Right cardiac atrium (tissue), 5 donors: Measurements from ENCODE around the gene CALHM5. TPM values are rescaled to one million over a fixed set of nuclear protein-coding genes. Genes with fewer than 3 reads are reported as not detected.

Source experiments
- ATAC-seq, 2 donors: fragments of 200-7000 bp; cut with Tn5 transposase; one replicate each; pipeline versions ENCODE4 v1.8.0 to v1.9.1; 2020; ENCODE audit warnings: moderate library complexity in 2 of 2, mild to moderate bottlenecking in 1 of 2
- DNase-seq, 3 donors: peaks; one replicate each; pipeline ENCODE4 v3.0.0-alpha.2; 2020
- H3K27ac ChIP-seq: one replicate; pipeline ENCODE4 v1.5.1; 2013; ENCODE audit warnings: mild to moderate bottlenecking, low read length, control low read depth, moderate library complexity
- H3K27me3 ChIP-seq: one replicate; pipeline ENCODE4 v1.6.1; 2013; ENCODE audit not compliant: control insufficient read depth, insufficient read depth
- H3K4me1 ChIP-seq: one replicate; pipeline ENCODE4 v1.6.1; 2013; ENCODE audit warnings: low read length; ENCODE audit not compliant: control insufficient read depth, insufficient read depth
- H3K4me3 ChIP-seq: one replicate; pipeline ENCODE4 v1.5.1; 2013; ENCODE audit warnings: low read length, control low read depth
- H3K9me3 ChIP-seq: one replicate; pipeline ENCODE4 v1.6.1; 2013; ENCODE audit warnings: low read length; ENCODE audit not compliant: control insufficient read depth
- WGBS: extraction: QIAGEN DNeasy Blood & Tissue Kit; methylation state at CpG from one replicate; pipeline ENCODE4 v1.1.7; 2013; 5-methylcytosine and 5-hydroxymethylcytosine counted together
- intact Hi-C, 4 donors: fragments of 100-400 bp; cut with DNase I; formaldehyde crosslinking; loops; one replicate each; pipeline versions ENCODE4 v1.11.0 to v1.14.0; 2022 to 2023
- polyA plus RNA-seq: library from polyadenylated mRNA; stranded (reverse); fragments of 200-250 nt; gene quantifications from one replicate; pipeline ENCODE4 v1.2.3, GENCODE V29; 2013
- total RNA-seq, 4 donors: library from RNA; stranded (reverse); fragmentation: NEBNext Ultra II Directional; extraction: Animal tissue kit (Norgen Biotek cat#: 25700); gene quantifications; one replicate each; pipeline ENCODE4 v1.2.1, GENCODE V29; 2021
- donor health status: healthy with polysubstance abuse.
- donor health status: DM: no; HTN: yes; CAD: no.
- donor health status: DM: no; HTN: no; CAD: no.
- donor health status: DM: no; HTN: yes; CAD: no; lungs with severe emphysema.
- donor health status: DM: yes; HTN: yes; CAD: no.

The CALHM5 gene
- total and polyA plus RNA-seq, 5 donors, result 1.2 to 2.8 (median 2.4) TPM

- H3K27me3 ChIP-seq, result no peaks in the 10 kb centered on the region
- intact Hi-C loops, result no loop called here
- DNase-seq, result no peak
- H3K4me1 ChIP-seq, result peaks cover 3% of the 10 kb centered on the region
- no peak overlapping the region for H3K27ac ChIP-seq
- ATAC-seq, result no peak
- H3K9me3 ChIP-seq, result no peaks in the 10 kb centered on the region
- no peak overlapping the region for H3K4me3 ChIP-seq
These were observed 2.9 kb upstream of the CALHM5 start for GRCh38 chr6:116508527-116508926.

- ATAC-seq (peak; percentile 78 to 82), DNase-seq (no peak)
- WGBS, result 25% methylated on average over 4 of the region's 4 CpGs
- Histone ChIP-seq H3K27ac (peak overlapping the region; percentile 99), H3K4me1 (peaks cover 5% of the 10 kb centered on the region), H3K4me3 (peak overlapping the region; percentile 75), H3K27me3 (no peaks in the 10 kb centered on the region), H3K9me3 (no peaks in the 10 kb centered on the region)
- intact Hi-C loops, result no loop called here
These were observed 696 bp downstream of the CALHM5 start for GRCh38 chr6:116512111-116512559.

DNA sequence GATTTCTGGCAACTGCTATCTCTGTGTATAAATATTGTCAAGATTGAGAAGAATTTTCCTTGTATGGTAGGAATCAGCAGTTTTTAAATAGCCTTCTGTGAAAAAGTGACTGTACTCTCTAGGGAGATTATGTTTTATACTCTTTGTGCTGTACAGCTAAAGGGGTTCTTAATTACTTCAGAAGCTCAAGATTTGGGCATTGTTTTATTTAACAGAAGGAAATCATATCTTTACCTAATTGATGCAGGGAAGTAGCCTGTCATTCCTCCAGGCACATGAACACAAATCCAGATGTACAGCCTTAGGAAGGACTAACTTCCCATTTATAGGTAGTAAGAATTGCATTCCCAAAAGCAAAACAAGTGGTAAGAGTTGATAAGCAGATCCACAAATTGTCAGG lies 1.3 kb downstream of the CALHM5 start:
- Histone ChIP-seq H3K27me3 (no peaks in the 10 kb centered on the region), H3K4me1 (peaks cover 5% of the 10 kb centered on the region), H3K27ac (no peak overlapping the region), H3K9me3 (no peaks in the 10 kb centered on the region), H3K4me3 (peak overlapping the region; percentile 75)
- ATAC-seq (no peak), DNase-seq (no peak)
- intact Hi-C loops, result no loop called here

- H3K4me1 ChIP-seq, result peaks cover 5% of the 10 kb centered on the region
- 80% methylated on average over 2 of the region's 2 CpGs for WGBS
- no peak for DNase-seq
- intact Hi-C loops, result no loop called here
- H3K27ac ChIP-seq, result no peak overlapping the region
- H3K27me3 ChIP-seq, result no peaks in the 10 kb centered on the region
- H3K4me3 ChIP-seq, result peak overlapping the region; percentile 75
- H3K9me3 ChIP-seq, result no peaks in the 10 kb centered on the region
- no peak for ATAC-seq
These were observed 1.9 kb downstream of the CALHM5 start for GRCh38 chr6:116513224-116513875.

- WGBS, result 82% methylated on average over 4 of the region's 4 CpGs
- Histone ChIP-seq H3K4me1 (peaks cover 8% of the 10 kb centered on the region), H3K9me3 (no peaks in the 10 kb centered on the region), H3K4me3 (no peak overlapping the region), H3K27ac (no peak overlapping the region), H3K27me3 (no peaks in the 10 kb centered on the region)
- DNase-seq (no peak), ATAC-seq (no peak)
- intact Hi-C loops, result no loop called here
These were observed 2.7 kb downstream of the CALHM5 start for GRCh38 chr6:116514111-116514510.

GRCh38 chr6:116515141-116515540 lies 3.7 kb downstream of the CALHM5 start:
- no peaks in the 10 kb centered on the region for H3K9me3 ChIP-seq
- no peak for DNase-seq
- H3K4me3 ChIP-seq, result no peak overlapping the region

GRCh38 chr6:116518621-116519368 lies 7.4 kb downstream of the CALHM5 start:
- DNase-seq (peak; percentile 20 to 61 (median 45)), ATAC-seq (no peak)
- 85% methylated on average over 4 of the region's 4 CpGs for whole genome bisulfite sequencing
- no peaks in the 10 kb centered on the region for H3K9me3 ChIP-seq
- peaks cover 5% of the 10 kb centered on the region for H3K4me1 ChIP-seq
- intact Hi-C loops, result no loop called here
- H3K27me3 ChIP-seq, result no peaks in the 10 kb centered on the region
- no peak overlapping the region for H3K27ac ChIP-seq
- no peak overlapping the region for H3K4me3 ChIP-seq

More at GRCh38 chr6:116515141-116515540, 3.7 kb downstream of the CALHM5 start:
- peaks cover 8% of the 10 kb centered on the region for H3K4me1 ChIP-seq
- intact Hi-C loops, result no loop called here
- no peak for ATAC-seq
- no peak overlapping the region for H3K27ac ChIP-seq
- no peaks in the 10 kb centered on the region for H3K27me3 ChIP-seq

GRCh38 chr6:116522896-116523295 lies 11.5 kb downstream of the CALHM5 start:
- H3K27ac ChIP-seq, result no peak overlapping the region
- peaks cover 3% of the 10 kb centered on the region for H3K4me1 ChIP-seq
- WGBS, result 86% methylated on average over 2 of the region's 2 CpGs
- ATAC-seq (no peak), DNase-seq (no peak)
- no peaks in the 10 kb centered on the region for H3K9me3 ChIP-seq
- intact Hi-C loops, result no loop called here
- H3K4me3 ChIP-seq, result no peak overlapping the region
- H3K27me3 ChIP-seq, result no peaks in the 10 kb centered on the region

GRCh38 chr6:116524236-116524635 lies 12.8 kb downstream of the CALHM5 start:
- ATAC-seq, result no peak
- WGBS, result 88% methylated on average over 2 of the region's 2 CpGs
- Histone ChIP-seq H3K27ac (no peak overlapping the region), H3K4me1 (no peaks in the 10 kb centered on the region), H3K27me3 (no peaks in the 10 kb centered on the region), H3K4me3 (no peak overlapping the region), H3K9me3 (no peaks in the 10 kb centered on the region)
- intact Hi-C loops, result no loop called here
- DNase-seq, result no peak

DNA sequence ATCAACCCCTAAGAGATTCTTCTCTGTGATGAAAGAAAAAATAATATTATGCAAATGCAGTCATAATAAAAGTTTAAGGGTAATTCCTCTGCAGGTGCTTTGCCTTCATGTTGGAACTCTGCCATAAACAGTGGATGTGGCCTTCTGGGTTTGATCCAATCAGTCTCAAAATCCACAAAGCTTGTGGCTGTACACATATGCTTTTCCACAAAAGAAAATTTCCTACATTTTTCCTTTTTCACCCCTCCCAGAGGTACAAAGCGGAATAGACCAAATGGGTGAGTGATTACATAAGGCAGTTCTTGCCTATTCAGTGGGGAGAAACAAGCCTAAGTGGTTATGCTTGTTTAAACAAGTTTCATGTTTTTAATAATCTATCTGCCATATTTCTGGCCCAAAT lies 16.7 kb downstream of the CALHM5 start:
- ATAC-seq, result no peak
- no peak for DNase-seq
- Histone ChIP-seq H3K27me3 (no peaks in the 10 kb centered on the region), H3K4me3 (no peak overlapping the region), H3K4me1 (no peaks in the 10 kb centered on the region), H3K27ac (no peak overlapping the region), H3K9me3 (no peaks in the 10 kb centered on the region)
- intact Hi-C loops, result no loop called here
- WGBS, result 92% methylated on average over 1 of the region's 1 CpG

DNA sequence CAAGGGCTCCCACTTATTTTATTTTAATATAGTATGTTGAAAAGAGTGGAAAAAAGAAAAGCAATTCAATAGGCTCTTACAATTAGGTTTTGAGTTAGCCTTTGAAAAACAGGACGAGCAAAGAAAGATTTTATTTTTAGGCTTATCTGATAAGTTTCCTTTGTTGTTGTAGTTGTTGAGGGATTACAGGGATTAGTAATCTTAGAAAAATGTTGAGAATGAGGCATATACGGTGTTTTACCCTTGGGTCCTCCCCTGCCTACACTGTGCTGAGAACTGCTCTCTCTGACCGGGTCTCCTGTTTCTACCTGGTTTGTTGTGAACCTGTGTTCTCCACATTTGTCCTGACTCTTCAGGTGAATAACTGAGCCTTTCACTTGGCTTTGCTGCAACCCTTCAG lies 17.3 kb downstream of the CALHM5 start:
- Histone ChIP-seq H3K4me1 (no peaks in the 10 kb centered on the region), H3K4me3 (no peak overlapping the region), H3K9me3 (no peaks in the 10 kb centered on the region), H3K27me3 (no peaks in the 10 kb centered on the region), H3K27ac (no peak overlapping the region)
- DNase-seq, result no peak
- WGBS, result 44% methylated on average over 3 of the region's 3 CpGs
- intact Hi-C loops, result no loop called here
- peak in 1 of 2 donors; percentile 48 for ATAC-seq
